Calu3 (cell line): ENCODE data around the gene ID3. TPM values are rescaled to one million over a fixed set of nuclear protein-coding genes. Genes with fewer than 3 reads are reported as not detected.

Experiments used
- BruUV-seq: library from RNA; stranded (reverse); fragments of 400-500 nt; replicated peaks from 2 replicates; lab custom pipeline; 2021; lab: Mats Ljungman, UMichigan
- CTCF ChIA-PET: fragments of 300-600 bp; sonication (Branson Sonifier 250); formaldehyde crosslinking; loops from one replicate; lab custom pipeline; 2022; ENCODE audit warnings: antibody characterized with exemption; lab: Charles Lee
- DNase-seq: peaks from one replicate; pipeline ENCODE4 v3.0.0; 2022
- H3K27ac Mint-ChIP-seq: one replicate; pipeline ENCODE4 v1.8.0; 2022; ENCODE audit warnings: mixed read lengths; ENCODE audit not compliant: unreplicated experiment
- H3K27me3 Mint-ChIP-seq: one replicate; pipeline ENCODE4 v1.8.0; 2022; ENCODE audit warnings: mixed read lengths; ENCODE audit not compliant: unreplicated experiment
- H3K36me3 Mint-ChIP-seq: one replicate; pipeline ENCODE4 v1.8.0; 2022; ENCODE audit warnings: mild to moderate bottlenecking, moderate library complexity, mixed read lengths; ENCODE audit not compliant: insufficient read depth, unreplicated experiment
- H3K4me1 Mint-ChIP-seq: one replicate; pipeline ENCODE4 v1.8.0; 2022; ENCODE audit warnings: mild to moderate bottlenecking, low read depth, mixed read lengths; ENCODE audit not compliant: unreplicated experiment
- H3K4me3 Mint-ChIP-seq: one replicate; pipeline ENCODE4 v1.8.0; 2022; ENCODE audit warnings: mild to moderate bottlenecking, low read depth, moderate library complexity, mixed read lengths; ENCODE audit not compliant: unreplicated experiment
- H3K9me3 Mint-ChIP-seq: one replicate; pipeline ENCODE4 v1.8.0; 2022; ENCODE audit warnings: low read depth, mixed read lengths; ENCODE audit not compliant: unreplicated experiment
- CTCF ChIP-seq: fragments of 200-600 bp; IDR thresholded peaks from one replicate; pipeline ENCODE4 v1.8.0; 2022; ENCODE audit warnings: antibody characterized with exemption; ENCODE audit not compliant: unreplicated experiment
- intact Hi-C: fragments of 100-400 bp; cut with micrococcal nuclease; formaldehyde crosslinking; loops from one replicate; pipeline ENCODE4 v1.10.0; 2022; ENCODE audit not compliant: unreplicated experiment
- total RNA-seq: library from RNA; stranded (reverse); gene quantifications from 2 replicates; pipeline ENCODE4 v1.2.3, GENCODE V29; 2022

Gene ID3
- total RNA-seq, 1 experiment from 2014 or later: 25.2 TPM

- DNase-seq: peak; percentile 40
- peaks cover 45% of the 10 kb centered on the region for H3K36me3 Mint-ChIP-seq
- H3K27me3 Mint-ChIP-seq: no peaks in the 10 kb centered on the region
- H3K9me3 Mint-ChIP-seq: no peaks in the 10 kb centered on the region
- CTCF ChIA-PET: interaction anchor here (0.6 to 2.4 kb wide), 4 partner anchors 19 to 1464 kb away, joined by 4 to 6 read pairs (median 6); no protein-coding TSS in a partner anchor
- H3K27ac Mint-ChIP-seq: peak overlapping the region; percentile 88
- intact Hi-C loops: no loop called here
- H3K4me1 Mint-ChIP-seq: peaks cover 65% of the 10 kb centered on the region
- H3K4me3 Mint-ChIP-seq: peak overlapping the region; percentile 93
- BruUV-seq: TSS peak; percentile 61
- no peak for TF ChIP-seq CTCF
Observed at GRCh38 chr1:23558140-23558871, 995 bp downstream of the ID3 start.

- no peak for DNase-seq
- Mint-ChIP-seq H3K27ac (peak overlapping the region; percentile 88), H3K4me1 (peaks cover 61% of the 10 kb centered on the region), H3K36me3 (peaks cover 43% of the 10 kb centered on the region), H3K27me3 (no peaks in the 10 kb centered on the region), H3K4me3 (peak overlapping the region; percentile 93), H3K9me3 (no peaks in the 10 kb centered on the region)
- intact Hi-C loops: no loop called here
- no TSS peak for BruUV-seq
- CTCF ChIA-PET: interaction anchor here (2.4 kb wide), 1 partner anchor 80 kb away, joined by 6 read pairs; no protein-coding TSS in a partner anchor
- no peak for TF ChIP-seq CTCF
Observed at GRCh38 chr1:23557471-23558124, 1.7 kb downstream of the ID3 start.

- intact Hi-C loops: no loop called here
- Mint-ChIP-seq H3K27me3 (no peaks in the 10 kb centered on the region), H3K27ac (peak overlapping the region; percentile 33), H3K9me3 (no peaks in the 10 kb centered on the region), H3K36me3 (peaks cover 43% of the 10 kb centered on the region), H3K4me3 (peak overlapping the region; percentile 93), H3K4me1 (peaks cover 56% of the 10 kb centered on the region)
- no TSS peak for BruUV-seq
- DNase-seq: no peak
- CTCF ChIA-PET: no interaction called here
- TF ChIP-seq CTCF: no peak
Observed at GRCh38 chr1:23556635-23557470, 2.4 kb downstream of the ID3 start.

GRCh38 chr1:23555986-23556634, 3.2 kb downstream of the ID3 start:
- Mint-ChIP-seq H3K9me3 (no peaks in the 10 kb centered on the region), H3K27me3 (no peaks in the 10 kb centered on the region), H3K4me1 (peaks cover 48% of the 10 kb centered on the region), H3K36me3 (peaks cover 43% of the 10 kb centered on the region), H3K4me3 (no peak overlapping the region), H3K27ac (peak overlapping the region; percentile 33)
- CTCF ChIA-PET: no interaction called here
- BruUV-seq: no TSS peak
- no peak for DNase-seq
- intact Hi-C loops: no loop called here
- TF ChIP-seq CTCF: no peak
